Kidney tubule cell (primary cell): ENCODE measurements around the gene SLC22A1.
"Not testable (repeated sequence)": the region's sequence is repeated elsewhere in the genome, so short reads cannot be mapped to it uniquely, and the experiment has no call there.

ENCODE experiments used
- DNase-seq: peaks from one replicate; pipeline ENCODE4 v3.0.0-alpha.2; 2018; ENCODE audit warnings: low spot score

SLC22A1 gene

GRCh38 chr6:160137989-160138835 is 16.6 kb downstream of the SLC22A1 start:
- peak; percentile 72 for DNase-seq

- DNase-seq = no peak
These were observed 17.3 kb downstream of the SLC22A1 start for GRCh38 chr6:160138839-160139419.

- DNase-seq = peak; percentile 79
These were observed 17.8 kb downstream of the SLC22A1 start for GRCh38 chr6:160139420-160139851.

- DNase-seq = not testable (repeated sequence)
These were observed 18.9 kb downstream of the SLC22A1 start for GRCh38 chr6:160140493-160140892.

- DNase-seq = peak; percentile 5
These were observed 19.5 kb downstream of the SLC22A1 start for GRCh38 chr6:160141001-160141726.

- no peak for DNase-seq
These were observed 20.6 kb downstream of the SLC22A1 start for GRCh38 chr6:160142115-160142715.

GRCh38 chr6:160146454-160147145 is 25.0 kb downstream of the SLC22A1 start:
- DNase-seq = no peak

GRCh38 chr6:160147146-160147536 is 25.5 kb downstream of the SLC22A1 start:
- no peak for DNase-seq

GRCh38 chr6:160154471-160154870 is 32.9 kb downstream of the SLC22A1 start:
- DNase-seq = no peak

- DNase-seq = no peak
These were observed 35.2 kb downstream of the SLC22A1 start for GRCh38 chr6:160156842-160157241.

- no peak for DNase-seq
These were observed 38.8 kb downstream of the SLC22A1 start for GRCh38 chr6:160160450-160160849.

GRCh38 chr6:160160929-160161646 is 39.5 kb downstream of the SLC22A1 start:
- DNase-seq = no peak

GRCh38 chr6:160161647-160161986 is 40.0 kb downstream of the SLC22A1 start:
- DNase-seq = no peak

- no peak for DNase-seq
These were observed 40.5 kb downstream of the SLC22A1 start for GRCh38 chr6:160162030-160162566.

- DNase-seq = no peak
These were observed 41.8 kb downstream of the SLC22A1 start for GRCh38 chr6:160163425-160163824.

- no peak for DNase-seq
These were observed 42.3 kb downstream of the SLC22A1 start for GRCh38 chr6:160163912-160164311.

- not testable (repeated sequence) for DNase-seq
These were observed 44.3 kb downstream of the SLC22A1 start for GRCh38 chr6:160165928-160166327.

- peak; percentile 87 for DNase-seq
These were observed 46.2 kb downstream of the SLC22A1 start for GRCh38 chr6:160167604-160168399.

- no peak for DNase-seq
These were observed 48.5 kb downstream of the SLC22A1 start for GRCh38 chr6:160170018-160170680.

- DNase-seq = no peak
These were observed 51.1 kb downstream of the SLC22A1 start for GRCh38 chr6:160172704-160173103.
